GOT3 (cell line): Measurements from ENCODE around the gene ZNF765.
"Not testable (repeated sequence)": the region's sequence is repeated elsewhere in the genome, so short reads cannot be mapped to it uniquely, and the experiment has no call there.

ENCODE experiments used
- DNase-seq: peaks from one replicate; lab custom pipeline; 2025; ENCODE audit warnings: mixed read lengths; lab: John Stamatoyannopoulos, UW

The ZNF765 gene

DNA sequence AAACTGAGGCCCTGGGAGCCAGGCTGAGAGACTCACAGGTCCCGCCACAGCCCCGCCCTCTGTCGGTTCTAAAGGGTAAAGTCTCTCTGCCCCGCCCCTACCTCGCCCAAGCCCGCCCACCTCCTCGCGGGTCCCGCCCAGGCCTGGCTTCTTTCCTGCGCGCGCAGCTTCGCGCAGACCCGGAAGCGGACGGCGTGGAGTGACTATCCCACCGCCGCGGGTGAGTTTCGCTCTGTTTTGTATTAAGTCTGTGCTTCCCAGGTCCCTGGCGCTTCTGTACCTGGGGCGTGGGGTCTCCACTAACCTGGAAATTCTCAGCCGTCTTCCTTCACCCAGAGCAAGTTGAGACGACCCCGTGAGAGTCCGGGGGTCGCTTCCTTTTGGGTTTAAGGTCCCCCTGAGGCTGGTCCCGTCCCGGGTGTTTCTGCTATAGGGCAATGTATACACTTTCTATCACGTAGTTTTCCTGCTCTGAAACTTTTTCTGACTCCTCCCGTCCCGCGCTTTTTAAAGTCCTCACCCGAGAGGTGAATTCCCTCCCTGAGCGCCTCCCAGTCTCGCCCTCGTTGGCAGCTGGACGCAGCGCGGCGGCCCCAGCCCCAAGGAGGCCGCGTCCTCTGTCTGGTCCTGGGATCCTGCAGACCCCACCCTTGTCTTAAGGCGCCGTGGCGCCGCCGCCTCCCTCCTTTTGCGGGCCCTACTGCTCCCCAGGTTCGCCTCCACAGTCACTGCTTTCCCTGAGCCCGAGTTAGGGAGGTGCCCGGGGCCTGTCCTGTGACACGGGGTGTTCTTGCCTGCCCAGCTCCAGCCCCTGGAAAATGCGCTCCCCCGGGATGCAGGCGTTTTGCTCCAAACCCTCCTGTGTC, at the start of gene ZNF765:
Gene ZNF765, plus strand, starts transcription at position 176 of the 866 bp plus-strand sequence. CDS start 2,867 bp downstream, outside the sequence.
- DNase-seq = peak; percentile 69

DNA sequence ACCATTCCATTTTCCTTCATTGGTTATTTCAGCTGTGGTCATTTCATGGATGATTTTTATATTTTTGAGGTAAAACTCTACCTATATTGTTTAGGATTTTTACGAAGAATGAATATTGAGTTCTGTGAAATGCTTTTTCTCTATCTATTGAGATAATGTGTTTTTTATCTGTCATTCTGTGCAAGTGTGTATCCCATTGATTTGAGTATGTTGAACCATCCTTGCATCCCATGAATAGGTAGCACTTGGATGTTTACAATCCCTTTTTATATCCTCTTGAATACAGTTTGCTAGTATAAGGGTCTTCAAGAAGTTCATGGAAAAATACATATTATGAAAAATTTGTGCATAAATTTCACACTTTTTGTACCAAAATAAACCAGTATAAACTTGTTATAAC, 39.2 kb upstream of the ZNF765 start:
- no peak for DNase-seq

DNA sequence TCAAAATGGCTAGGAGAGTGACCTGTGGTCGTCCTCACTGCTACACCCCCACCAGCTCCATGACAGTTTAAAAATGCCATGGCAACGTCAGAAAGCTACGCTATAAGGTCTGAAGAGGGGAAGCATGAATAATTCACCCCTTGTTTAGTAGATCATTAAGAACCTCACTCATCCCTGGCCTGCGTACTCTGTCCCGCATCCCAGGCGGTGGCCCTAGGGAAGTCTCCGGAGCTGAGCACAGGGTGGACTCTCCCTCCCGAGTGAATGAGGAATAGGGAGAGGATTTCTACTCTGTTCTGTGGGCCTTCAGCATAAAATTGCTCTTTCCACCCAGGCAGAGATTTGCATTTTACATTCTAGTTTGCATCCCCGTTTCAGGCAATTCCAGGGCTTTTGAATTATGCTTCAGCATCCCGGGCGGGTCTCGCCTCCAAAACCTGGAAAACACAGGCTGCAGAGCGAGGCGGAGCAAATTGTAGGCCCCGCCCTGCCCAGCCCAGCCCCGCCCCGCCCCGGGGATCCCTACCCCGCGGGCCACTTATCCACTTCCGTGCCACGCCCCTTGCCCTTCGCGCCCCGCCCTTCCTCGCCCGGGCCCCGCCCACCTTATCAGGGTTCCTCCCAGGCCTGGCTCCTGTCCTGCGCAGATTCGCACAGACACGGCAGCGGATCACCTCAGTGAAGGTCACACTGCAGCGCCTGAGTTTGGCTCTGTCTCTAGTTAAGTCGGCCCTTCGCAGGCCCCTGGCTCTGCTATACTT, 36.9 kb upstream of the ZNF765 start:
- no peak for DNase-seq

DNA sequence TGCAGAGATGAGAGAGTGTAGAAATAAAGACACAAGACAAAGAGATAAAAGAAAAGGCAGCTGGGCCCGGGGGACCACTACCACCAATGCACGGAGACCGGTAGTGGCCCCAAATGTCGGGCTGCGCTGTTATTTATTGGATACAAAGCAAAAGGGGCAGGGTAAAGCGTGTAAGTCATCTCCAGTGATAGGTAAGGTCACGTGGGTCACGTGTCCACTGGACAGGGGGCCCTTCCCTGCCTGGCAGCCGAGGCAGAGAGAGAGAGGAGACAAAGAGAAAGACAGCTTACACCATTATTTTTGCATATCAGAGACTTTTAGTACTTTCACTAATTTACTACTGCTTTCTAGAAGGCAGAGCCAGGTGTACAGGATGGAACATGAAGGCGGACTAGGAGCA, 34.9 kb upstream of the ZNF765 start:
- not testable (repeated sequence) for DNase-seq

DNA sequence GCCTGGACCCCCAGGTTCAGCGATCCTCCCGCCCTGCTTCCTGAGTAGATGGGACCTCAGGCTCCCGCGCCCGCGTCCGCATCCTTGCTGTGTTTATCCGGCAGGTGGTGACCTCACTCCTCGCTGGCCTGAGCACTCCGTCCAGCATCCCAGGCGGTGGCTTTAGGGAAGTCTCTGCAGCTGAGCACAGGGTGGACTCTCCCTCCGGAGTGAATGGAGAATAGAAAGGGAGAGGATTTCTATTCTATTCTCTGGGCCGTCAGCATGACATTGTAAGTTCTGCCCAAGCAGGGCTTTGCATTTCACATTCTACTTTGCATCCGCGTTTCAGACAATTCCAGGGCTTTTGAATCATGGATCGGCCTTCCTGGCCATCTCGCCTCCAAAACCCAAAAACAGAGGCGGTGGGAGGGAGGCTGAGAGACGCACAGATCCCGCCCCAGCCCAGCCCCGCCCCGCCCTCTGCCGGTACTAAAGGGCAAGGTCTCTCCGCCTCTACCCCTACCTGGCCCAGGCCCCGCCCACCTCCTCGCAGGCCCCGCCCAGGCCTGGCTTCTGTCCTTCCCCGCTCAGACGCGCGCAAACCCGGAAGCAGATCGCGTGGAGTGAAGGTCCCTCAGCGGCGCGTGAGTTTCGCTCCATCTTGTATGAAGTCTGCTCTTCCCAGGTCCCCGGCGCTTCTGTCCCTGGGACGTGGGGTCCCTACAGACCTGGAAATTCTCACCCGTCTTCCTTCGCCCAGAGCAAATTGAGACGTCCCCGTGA, 29.6 kb upstream of the ZNF765 start, which contains the start of gene ZNF525:
Gene ZNF525, plus strand, starts transcription at position 572 of the 765 bp plus-strand sequence. CDS start 6,577 bp downstream, outside the sequence.
- DNase-seq = peak; percentile 4

DNA sequence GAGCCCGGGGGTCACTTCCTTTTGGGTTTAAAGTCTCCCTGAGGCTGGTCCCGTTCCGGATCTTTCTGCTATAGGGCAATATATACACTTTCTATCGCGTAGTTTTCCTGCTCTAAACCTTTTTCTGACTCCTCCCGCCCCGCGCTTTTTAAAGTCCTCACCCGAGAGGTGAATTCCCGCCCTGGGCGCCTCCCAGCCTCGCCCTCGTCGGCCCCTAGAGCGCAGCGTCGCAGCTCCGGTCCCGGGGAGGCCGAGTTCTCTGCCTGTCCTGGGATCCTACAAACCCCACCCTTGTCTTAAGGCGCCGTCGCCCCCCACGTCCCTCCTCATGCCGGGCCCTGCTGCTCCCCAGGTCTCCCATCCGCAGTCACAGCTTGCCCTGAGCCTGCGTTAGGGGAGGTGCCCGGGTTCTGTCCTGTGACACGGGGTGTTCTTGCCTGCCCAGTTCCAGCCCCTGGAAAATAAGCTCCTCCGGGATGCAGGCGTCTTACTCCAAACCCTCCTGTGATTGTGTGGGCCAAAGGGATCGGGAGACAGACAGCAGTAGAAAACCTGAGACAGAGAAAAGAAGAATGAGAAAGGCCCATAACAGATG, 29.0 kb upstream of the ZNF765 start:
- DNase-seq = no peak

DNA sequence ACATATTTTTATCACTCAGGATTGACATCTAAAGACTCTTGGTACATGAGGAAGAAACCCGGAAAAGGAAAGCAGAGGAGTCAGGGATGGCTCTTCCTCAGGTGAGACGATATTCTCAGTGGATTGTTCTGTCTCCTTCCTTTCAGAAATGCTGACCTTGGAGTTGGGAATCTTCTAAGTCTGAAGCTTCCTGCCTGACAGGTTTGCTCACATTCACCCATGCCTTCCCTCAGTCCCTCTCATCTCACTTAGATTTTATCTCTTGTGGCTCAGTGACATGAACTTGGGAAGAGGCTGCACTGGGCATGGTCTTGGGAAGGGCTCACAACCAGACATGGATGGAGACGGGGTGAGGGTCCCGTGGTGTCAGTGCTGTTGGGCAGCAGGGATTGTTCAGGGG, 22.8 kb upstream of the ZNF765 start:
- DNase-seq = no peak

DNA sequence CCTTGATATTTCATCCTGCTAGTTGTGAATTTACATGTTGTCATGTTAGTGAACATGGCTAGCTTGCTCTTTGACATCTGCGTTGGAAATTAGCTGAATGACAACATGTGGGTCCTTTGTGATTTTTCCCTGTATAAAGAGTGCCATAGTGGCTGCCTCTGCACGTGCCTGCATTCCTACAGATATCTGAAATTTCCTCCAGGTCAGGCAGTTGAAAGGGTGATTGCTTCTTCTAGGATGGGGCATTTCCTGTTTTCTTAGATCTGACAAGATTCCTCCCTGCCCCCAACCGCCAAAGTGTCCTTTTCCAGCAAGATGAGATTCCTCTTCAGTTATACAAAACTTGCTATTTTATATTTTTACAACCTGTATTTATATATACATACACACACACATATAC, 20.7 kb upstream of the ZNF765 start:
- DNase-seq = no peak

DNA sequence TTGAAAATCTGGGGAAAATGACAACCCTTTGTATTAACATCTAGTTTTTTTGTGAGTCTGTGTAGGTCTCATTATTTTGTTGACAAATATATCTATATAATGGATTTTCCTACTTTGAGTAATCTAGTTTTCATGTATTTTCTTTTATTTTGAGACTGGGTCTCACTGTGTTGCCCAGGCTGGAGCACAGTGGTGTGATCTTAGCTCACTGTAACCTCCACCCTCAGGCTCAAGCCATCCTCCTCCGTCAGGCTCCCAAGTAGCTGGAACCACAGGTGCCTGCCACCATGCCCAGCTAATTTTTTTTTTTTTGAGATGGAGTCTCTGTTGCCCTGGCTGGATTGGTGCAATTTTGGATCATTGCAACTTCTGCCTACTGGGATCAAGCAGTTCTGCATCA, 20.2 kb upstream of the ZNF765 start:
- DNase-seq = no peak

DNA sequence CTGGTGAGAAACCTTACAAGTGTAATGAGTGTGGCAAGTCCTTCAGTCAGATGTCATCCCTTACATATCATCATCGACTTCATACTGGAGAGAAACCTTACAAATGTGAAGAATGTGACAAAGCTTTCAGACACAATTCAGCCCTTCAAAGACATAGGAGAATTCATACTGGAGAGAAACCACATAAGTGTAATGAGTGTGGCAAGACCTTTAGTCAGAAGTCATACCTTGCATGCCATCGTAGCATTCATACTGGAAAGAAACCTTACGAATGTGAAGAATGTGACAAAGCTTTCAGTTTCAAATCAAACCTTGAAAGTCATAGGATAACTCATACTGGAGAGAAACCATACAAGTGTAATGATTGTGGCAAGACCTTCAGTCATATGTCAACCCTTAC, 13.6 kb upstream of the ZNF765 start:
- no peak for DNase-seq

DNA sequence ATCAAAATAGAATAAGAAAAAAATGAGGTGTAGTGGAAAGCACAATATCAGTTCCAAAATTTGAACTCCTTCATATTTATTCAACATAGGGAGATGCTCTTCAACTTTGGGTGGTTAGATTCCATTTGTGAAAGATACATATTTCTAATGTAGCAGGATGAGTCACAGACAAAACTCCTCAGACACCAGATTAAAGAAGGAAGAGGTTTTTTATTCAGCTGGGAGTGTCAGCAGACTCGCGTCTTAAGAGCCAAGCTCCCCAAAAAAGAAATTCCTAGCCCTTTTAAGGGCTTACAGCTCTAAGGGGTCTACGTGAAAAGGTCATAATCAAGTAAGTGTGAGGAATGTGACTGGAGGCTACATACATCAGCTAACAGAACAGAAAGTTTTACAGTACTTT, 6.8 kb upstream of the ZNF765 start:
- no peak for DNase-seq

DNA sequence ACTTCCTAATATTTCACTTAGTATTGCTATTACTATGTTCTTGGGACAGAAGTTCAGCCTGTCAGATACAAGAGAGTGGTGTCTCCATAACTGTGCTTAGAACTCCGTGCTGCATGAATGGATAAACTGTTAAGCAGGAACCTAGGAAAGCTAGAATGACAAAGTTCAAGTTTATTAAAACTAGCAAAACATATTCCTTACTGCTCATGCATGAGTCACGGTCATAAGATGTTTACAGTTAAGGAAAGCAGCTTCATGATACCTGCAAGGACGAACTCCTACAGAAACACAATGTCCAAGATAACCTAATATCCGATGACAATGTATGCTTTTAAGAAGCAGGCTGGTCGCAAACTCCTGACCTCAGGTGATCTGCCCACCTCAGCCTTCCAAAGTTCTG, 6.0 kb upstream of the ZNF765 start:
- DNase-seq = no peak

DNA sequence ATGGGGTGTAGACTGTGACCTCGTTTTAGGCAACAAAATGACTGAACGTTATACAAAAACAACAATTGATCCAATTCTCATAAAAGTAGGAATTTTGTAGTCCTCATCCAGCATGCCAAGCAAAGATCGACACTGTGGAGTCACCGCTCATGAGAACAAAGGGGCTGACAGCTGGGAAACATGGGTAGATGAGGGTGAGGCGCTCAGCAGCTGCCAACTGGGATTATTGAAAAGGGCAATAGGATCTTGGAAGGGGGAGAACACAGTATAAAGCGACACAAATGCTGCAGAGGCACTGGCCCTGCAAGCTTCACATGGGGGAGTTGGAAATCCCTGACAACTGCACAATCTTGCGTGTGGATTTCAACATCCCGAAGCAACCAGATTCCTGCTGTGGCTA, 5.4 kb upstream of the ZNF765 start:
- DNase-seq = no peak

DNA sequence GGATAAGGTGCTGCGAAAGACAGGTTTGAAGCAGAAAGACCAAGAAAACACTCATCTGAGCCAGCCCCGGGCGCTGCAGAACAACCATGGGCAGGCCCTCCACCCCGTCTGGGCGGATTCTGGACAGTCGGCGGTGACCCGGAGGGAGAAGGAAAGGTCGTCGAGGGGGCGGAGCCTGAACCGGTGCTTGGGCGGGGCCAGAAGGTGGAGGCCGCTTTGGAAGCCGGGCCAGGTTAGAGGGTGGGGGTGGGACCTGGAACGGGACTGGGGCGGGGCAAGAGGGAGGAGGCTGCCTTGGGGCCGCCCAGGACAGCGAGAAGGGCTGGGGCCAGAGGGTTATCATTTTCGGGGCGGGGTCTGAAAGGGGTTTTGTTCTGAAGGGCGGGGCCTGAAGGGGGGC, 5.0 kb upstream of the ZNF765 start:
- no peak for DNase-seq

DNA sequence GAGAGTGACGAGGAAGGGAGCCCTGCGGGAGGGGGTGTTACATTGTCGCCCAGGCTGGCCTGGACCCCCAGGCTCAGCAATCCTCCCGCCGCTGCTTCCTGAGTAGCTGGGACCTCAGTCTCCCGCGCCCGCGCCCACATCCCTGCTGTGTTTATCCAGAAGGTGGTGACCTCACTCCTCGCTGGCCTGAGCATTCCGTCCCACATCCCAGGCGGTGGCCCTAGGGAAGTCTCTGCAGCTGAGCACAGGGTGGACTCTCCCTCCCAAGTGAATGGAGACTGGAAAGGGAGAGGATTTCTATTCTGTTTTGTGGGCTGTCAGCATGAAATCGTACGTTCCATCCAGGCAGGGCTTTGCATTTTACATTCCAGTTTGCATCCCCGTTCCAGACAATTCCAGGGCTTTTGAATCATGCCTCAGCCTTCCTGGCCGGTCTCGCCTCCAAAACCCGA, 401 bp upstream of the ZNF765 start:
- no peak for DNase-seq

DNA sequence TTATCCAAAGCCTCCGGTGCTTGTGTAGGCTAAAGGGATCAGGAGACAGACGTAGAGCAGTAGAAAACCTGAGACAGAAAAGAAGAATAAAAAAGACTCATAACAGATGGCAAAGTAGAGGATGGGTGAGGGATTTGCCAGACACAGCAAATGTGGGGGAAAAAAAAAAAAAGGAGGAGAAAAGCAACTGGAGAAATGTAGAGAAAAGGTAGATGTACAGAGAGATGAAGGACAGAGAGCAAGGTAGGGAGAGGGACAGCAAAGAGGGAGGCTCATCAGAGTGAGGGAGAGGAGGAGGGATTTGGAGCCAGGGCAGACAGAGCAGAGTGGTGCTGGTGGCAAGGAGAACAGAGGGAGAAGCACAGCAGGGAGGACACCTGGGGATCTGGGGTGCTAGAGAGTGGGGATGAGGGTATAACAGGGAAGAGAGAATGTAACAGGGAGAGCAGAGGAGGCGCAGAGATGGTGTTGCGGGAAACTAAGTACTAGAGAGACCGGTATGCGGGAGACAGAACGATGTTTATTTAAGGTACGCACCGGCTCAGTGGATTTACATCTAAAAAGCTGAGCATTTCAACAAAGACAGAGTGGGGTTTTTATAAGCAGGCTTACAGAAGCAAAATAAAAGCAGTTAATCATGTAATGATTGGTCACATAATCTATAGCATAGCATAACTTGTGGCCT, 1.0 kb downstream of the ZNF765 start:
- not testable (repeated sequence) for DNase-seq

DNA sequence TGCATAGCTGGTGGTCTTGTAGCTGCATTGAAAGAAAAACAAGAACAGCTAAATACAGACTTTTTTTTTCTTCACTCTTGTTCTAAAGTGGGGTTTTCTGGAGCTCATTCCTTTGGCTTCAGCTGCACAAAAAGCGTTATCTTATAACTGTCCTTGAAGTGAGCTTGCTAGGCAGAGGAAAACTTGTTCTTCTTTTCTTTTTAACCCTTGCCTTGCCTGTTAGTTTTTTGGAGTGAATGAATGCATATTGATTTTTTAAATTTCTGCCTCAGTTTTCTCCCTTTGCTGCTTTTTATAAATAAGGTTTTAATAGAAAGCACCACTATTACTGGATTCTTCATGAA, 1.5 kb downstream of the ZNF765 start:
- no peak for DNase-seq

DNA sequence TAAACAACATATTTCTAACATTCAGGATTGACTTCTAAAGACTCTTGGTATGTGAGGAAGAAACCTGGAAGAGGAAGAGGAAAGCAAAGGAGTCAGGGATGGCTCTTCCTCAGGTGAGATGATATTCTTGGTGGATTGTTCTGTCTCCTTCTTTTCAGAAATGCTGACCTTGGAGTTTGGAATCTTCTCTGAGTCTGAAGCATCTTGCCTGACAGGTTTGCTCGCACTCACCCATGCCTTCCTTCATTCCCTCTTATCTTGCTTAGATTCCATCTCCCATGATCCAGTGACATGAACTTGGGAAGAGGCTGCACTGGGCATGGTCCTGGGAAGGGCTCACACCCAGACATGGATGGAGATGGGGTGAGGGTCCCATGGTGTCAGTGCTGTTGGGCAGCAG, 3.0 kb downstream of the ZNF765 start:
- not testable (repeated sequence) for DNase-seq

DNA sequence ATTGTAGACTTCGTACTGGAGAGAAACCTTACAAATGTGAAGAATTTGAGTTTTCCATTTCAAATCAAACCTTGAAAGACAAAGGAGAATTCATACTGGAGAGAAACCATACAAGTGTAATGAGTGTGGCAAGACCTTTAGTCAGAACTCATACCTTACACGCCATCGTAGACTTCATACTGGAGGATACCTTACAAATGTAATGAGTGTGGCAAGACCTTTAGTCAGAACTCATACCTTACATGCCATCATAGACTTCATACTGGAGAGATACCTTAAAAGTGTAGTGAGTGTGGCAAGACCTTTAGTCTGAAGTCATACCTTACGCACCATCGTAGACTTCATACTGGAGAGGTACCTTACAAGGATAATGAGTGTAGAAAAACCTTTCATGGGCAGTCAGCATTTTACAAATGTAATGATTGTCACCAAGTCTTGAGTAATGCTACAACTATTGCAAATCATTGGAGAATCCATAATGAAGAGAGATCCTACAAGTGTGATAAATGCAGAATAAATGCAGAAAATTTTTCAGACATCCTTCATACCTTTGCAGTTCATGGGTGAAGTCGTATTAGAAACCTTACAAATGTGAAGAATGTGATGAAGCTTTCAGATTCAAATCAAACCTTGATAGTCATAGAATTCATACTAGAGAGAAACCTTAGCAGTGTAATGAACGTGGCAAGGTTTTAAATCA, 14.7 kb downstream of the ZNF765 start:
- DNase-seq = no peak

DNA sequence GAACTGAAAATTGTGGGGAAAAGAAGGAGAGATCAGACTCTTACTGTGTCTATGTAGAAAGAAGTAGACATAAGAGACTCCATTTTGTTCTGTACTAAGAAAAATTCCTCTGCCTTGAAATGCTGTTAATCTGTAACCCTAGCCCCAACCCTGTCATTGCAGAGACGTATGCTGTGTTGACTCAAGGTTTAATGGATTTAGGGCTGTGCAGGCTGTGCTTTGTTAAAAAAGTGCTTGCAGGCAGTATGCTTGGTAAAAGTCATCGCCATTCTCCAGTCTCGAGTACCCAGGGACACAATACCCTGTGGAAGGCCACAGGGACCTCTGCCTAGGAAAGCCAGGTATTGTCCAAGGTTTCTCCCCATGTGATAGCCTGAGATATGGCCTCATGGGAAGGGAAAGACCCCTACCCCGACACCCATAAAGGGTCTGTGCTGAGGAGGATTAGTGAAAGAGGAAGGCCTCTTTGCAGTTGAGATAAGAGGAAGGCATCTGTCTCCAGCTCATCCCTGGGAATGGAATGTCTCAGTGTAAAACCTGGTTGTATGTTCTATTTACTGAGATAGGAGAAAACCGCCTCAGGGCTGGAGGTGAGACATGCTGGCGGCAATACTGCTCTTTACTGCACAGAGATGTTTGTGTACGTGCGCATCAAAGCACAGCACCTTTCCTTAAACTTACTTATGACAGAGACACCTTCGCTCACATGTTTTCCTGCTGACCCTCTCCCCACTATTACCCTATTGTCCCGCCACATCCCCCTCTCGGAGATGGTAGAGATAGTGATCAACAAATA, 25.8 kb downstream of the ZNF765 start:
- not testable (repeated sequence) for DNase-seq
